Measurements from ENCODE around the gene ROCK2. TPM values are rescaled to one million over a fixed set of nuclear protein-coding genes. Genes with fewer than 3 reads are reported as not detected.

Gene ROCK2
- total and polyA plus RNA-seq, 9 of the 15 experiments (the other 6 are each of a cell fraction or from before 2014, with no cell fraction given) = 4.9 to 30.6 (median 14.3) TPM

- no peak for TF ChIP-seq RAD51 (IDR thresholded peaks at IDR 0.05; ENCODE audit: borderline replicate concordance, low read depth)
These were observed 5.9 kb downstream of the ROCK2 start (continued) for GRCh38 chr2:11338580-11338979.

GRCh38 chr2:11337909-11338308, 6.5 kb downstream of the ROCK2 start:
- Histone ChIP-seq H3K4me3 (no peak overlapping the region), H3K27me3 (ENCODE audit: control insufficient read depth in 2 of 2, insufficient read depth in 2 of 2, low read length in 2 of 2) (no peaks in the 10 kb centered on the region), H4K20me1 (replicated peaks; ENCODE audit: control insufficient read depth, insufficient read depth, low read length) (peaks cover 16% of the 10 kb centered on the region), H3K4me2 (ENCODE audit: insufficient read depth, low read length) (no peak overlapping the region), H3K4me1 (replicated peaks in 1 of 2; ENCODE audit: control insufficient read depth in 2 of 2, insufficient read depth in 2 of 2, low read length in 2 of 2) (peaks cover 0 to 18% of the 10 kb centered on the region in 2 experiments; a peak in 4 of 5 replicates), H3K9me1 (ENCODE audit: control insufficient read depth, insufficient read depth, low read length) (no peaks in the 10 kb centered on the region), H2AFZ (ENCODE audit: low read depth, low read length) (no peak overlapping the region), H3K9ac (ENCODE audit: insufficient read depth in 1 of 2, low read depth in 2 of 2, low read length in 2 of 2) (no peak overlapping the region), H3K36me3 (ENCODE audit: control insufficient read depth, insufficient read depth, low read length) (0 out of 3 replicates have a peak, but pooled peaks cover 3% of the 10 kb centered on the region), H3K27ac (ENCODE audit: extremely low read depth, low read depth, low read length) (no peak overlapping the region), H3K79me2 (ENCODE audit: control insufficient read depth, insufficient read depth, low read length) (peaks cover 97% of the 10 kb centered on the region), H3K9me3 (replicated peaks; ENCODE audit: control insufficient read depth, insufficient read depth, low read depth, low read length) (no peaks in the 10 kb centered on the region)
- CTCF ChIA-PET (ENCODE audit: low intra/inter-chr PET ratio) = no interaction called here
- ATAC-seq (no peak), DNase-seq (ENCODE audit: extremely low read depth in 1 of 4, low spot score in 3 of 4) (no peak), FAIRE-seq (no peak)
- in situ Hi-C loops (cut with MboI) (no loop called here), intact Hi-C loops (cut with micrococcal nuclease) (no loop called here)
- no TSS peak for BruUV-seq (replicated peaks)
- TF ChIP-seq ADNP (tag; IDR thresholded peaks at IDR 0.05) (no peak), RBM25 (IDR thresholded peaks at IDR 0.05; ENCODE audit: low read depth, low read length, severe bottlenecking) (peak; percentile 58), ZNF121 (CRISPR knock-in tag; conservative IDR thresholded peaks at IDR 0.05) (peak; percentile 95), ZC3H11A (IDR thresholded peaks at IDR 0.05; ENCODE audit: low read depth, low read length) (no peak), RB1 (IDR thresholded peaks at IDR 0.05; ENCODE audit: low read depth) (no peak), DDX20 (tag; IDR thresholded peaks at IDR 0.05; ENCODE audit: low read depth) (no peak), THAP7 (CRISPR knock-in tag; IDR thresholded peaks at IDR 0.05) (no peak), KLF6 (CRISPR knock-in tag; IDR thresholded peaks at IDR 0.05; ENCODE audit: borderline replicate concordance) (no peak), KDM1A (IDR thresholded peaks at IDR 0.05) (0 out of 4 replicates have a peak, but pooled peaks of 1 of the 2 experiments have one; percentile 18), BCOR (IDR thresholded peaks at IDR 0.05) (peak; percentile 48; the same call in 1 of the 2 replicates)
- 73% methylated on average over 2 of the region's 2 CpGs for WGBS (ENCODE audit: insufficient coverage, low coverage, missing lambda C conversion rate)
- POLR2A ChIA-PET = no interaction called here
